MCF 10A (cell line): ENCODE data around the gene PHACTR1. TPM values are rescaled to one million over a fixed set of nuclear protein-coding genes. Genes with fewer than 3 reads are reported as not detected.

Source experiments
- BruUV-seq: library from RNA; stranded (reverse); fragments of 400-500 nt; replicated peaks from 2 replicates; lab custom pipeline; 2021; lab: Mats Ljungman, UMichigan
- CTCF ChIA-PET: fragments of 300-600 bp; sonication (Branson Sonifier 250); formaldehyde crosslinking; extraction: SDS; loops from one replicate; lab custom pipeline; 2021; ENCODE audit warnings: antibody characterized with exemption, inconsistent platforms; lab: Yijun Ruan, JAX
- POLR2A ChIA-PET: fragments of 300-600, 350-650 bp; sonication (Branson Sonifier 250); formaldehyde crosslinking; extraction: SDS; loops from one replicate; lab custom pipeline; 2020; ENCODE audit warnings: antibody characterized with exemption, inconsistent platforms; lab: Yijun Ruan, JAX
- DNase-seq: peaks from one replicate; pipeline ENCODE4 v3.0.0-alpha.2; 2018; ENCODE audit not compliant: unreplicated experiment
- H3K27ac Mint-ChIP-seq: one replicate; pipeline ENCODE4 v1.8.0; 2022; ENCODE audit warnings: mild to moderate bottlenecking, low read depth, mixed read lengths; ENCODE audit not compliant: unreplicated experiment
- H3K27me3 Mint-ChIP-seq: one replicate; pipeline ENCODE4 v1.8.0; 2022; ENCODE audit warnings: mixed read lengths; ENCODE audit not compliant: insufficient read depth, unreplicated experiment
- H3K36me3 Mint-ChIP-seq: one replicate; pipeline ENCODE4 v1.8.0; 2022; ENCODE audit warnings: mild to moderate bottlenecking, moderate library complexity, mixed read lengths; ENCODE audit not compliant: insufficient read depth, unreplicated experiment
- H3K4me1 Mint-ChIP-seq: one replicate; pipeline ENCODE4 v1.8.0; 2022; ENCODE audit warnings: mixed read lengths; ENCODE audit not compliant: insufficient read depth, unreplicated experiment
- H3K4me3 Mint-ChIP-seq: one replicate; pipeline ENCODE4 v1.8.0; 2022; ENCODE audit warnings: mild to moderate bottlenecking, moderate library complexity, mixed read lengths; ENCODE audit not compliant: unreplicated experiment
- H3K9me3 Mint-ChIP-seq: one replicate; pipeline ENCODE4 v1.8.0; 2022; ENCODE audit warnings: mixed read lengths; ENCODE audit not compliant: unreplicated experiment
- intact Hi-C: fragments of 100-400 bp; cut with micrococcal nuclease; formaldehyde crosslinking; loops from 2 replicates; pipeline ENCODE4 v1.14.1; 2022
- total RNA-seq: library from RNA; stranded (reverse); gene quantifications from 2 replicates; pipeline ENCODE4 v1.2.3, GENCODE V29; 2022
- TF ChIP-seq, protein P1 (sequence below): fragments of 200-600 bp; IDR thresholded peaks from one replicate; pipeline ENCODE4 v1.8.0; 2022; ENCODE audit warnings: antibody characterized with exemption, mild to moderate bottlenecking; ENCODE audit not compliant: unreplicated experiment

PHACTR1 gene
- total RNA-seq, 1 experiment from 2014 or later: not detected

DNA sequence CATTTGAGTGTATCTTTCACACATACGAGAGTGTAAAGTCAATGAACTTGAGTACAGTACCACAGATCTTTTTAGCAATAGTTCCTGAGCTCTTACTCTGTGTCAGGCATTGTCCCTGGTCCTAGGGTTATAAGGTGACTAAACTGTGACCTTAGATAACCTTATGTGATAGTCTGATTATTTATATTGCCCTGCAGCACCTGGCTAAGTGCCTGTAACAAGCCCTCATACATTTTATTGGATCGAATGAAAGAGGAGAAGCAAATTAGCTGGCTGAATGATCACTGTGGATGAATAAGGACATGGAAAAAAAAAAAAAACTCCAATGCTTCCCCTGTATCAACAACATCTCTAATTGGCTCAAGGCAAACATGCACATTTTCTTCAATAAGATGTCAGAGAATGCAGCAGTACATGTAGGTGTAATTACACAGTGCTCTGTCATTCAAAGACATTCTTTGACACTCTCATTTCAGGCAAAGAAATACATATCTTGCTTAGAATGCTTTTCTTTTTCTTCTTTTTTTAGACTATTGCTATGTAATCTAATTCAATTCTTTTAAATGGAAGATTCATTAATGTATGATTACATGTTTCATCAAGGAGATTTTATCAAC is 153.4 kb downstream of the PHACTR1 start:
- intact Hi-C loops: no loop called here
- CTCF ChIA-PET: no interaction called here
- H3K27me3 Mint-ChIP-seq: peaks cover 12% of the 10 kb centered on the region
- H3K9me3 Mint-ChIP-seq: no peaks in the 10 kb centered on the region
- DNase-seq: no peak
- no peaks in the 10 kb centered on the region for H3K4me1 Mint-ChIP-seq
- H3K27ac Mint-ChIP-seq: no peak overlapping the region
- BruUV-seq: no TSS peak
- POLR2A ChIA-PET: interaction anchor here (0.6 kb wide), 1 partner anchor 421 kb away, joined by 3 read pairs; no protein-coding TSS in a partner anchor
- TF ChIP-seq, protein P1, sequence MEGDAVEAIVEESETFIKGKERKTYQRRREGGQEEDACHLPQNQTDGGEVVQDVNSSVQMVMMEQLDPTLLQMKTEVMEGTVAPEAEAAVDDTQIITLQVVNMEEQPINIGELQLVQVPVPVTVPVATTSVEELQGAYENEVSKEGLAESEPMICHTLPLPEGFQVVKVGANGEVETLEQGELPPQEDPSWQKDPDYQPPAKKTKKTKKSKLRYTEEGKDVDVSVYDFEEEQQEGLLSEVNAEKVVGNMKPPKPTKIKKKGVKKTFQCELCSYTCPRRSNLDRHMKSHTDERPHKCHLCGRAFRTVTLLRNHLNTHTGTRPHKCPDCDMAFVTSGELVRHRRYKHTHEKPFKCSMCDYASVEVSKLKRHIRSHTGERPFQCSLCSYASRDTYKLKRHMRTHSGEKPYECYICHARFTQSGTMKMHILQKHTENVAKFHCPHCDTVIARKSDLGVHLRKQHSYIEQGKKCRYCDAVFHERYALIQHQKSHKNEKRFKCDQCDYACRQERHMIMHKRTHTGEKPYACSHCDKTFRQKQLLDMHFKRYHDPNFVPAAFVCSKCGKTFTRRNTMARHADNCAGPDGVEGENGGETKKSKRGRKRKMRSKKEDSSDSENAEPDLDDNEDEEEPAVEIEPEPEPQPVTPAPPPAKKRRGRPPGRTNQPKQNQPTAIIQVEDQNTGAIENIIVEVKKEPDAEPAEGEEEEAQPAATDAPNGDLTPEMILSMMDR: no peak
- no peaks in the 10 kb centered on the region for H3K36me3 Mint-ChIP-seq
- H3K4me3 Mint-ChIP-seq: no peak overlapping the region

DNA sequence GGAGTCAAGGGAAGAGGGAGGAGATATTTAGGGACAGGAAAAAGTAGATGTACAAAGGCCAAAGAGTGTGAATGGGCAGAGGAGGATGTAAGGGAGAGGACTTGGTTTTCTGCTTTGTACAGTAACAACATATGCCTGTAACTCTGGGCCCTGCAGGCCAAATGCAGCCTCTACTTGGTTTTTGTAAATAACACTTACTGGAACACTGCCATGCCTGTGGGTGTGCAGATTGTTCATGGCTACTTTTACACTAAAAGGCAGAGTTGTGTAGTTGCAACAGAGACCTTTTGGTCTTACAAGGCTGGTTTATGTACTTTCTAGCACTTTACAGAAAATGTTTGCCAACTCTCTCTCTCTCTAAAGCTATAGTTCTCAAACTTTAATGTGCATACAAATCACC is 157.1 kb downstream of the PHACTR1 start:
- TF ChIP-seq, protein P1: no peak
- Mint-ChIP-seq H3K4me1 (no peaks in the 10 kb centered on the region), H3K27me3 (peaks cover 17% of the 10 kb centered on the region), H3K9me3 (no peaks in the 10 kb centered on the region), H3K36me3 (no peaks in the 10 kb centered on the region), H3K4me3 (no peak overlapping the region), H3K27ac (no peak overlapping the region)
- peak; percentile 5 for DNase-seq
- no TSS peak for BruUV-seq
- POLR2A ChIA-PET: no interaction called here
- CTCF ChIA-PET: no interaction called here
- intact Hi-C loops: no loop called here

DNA sequence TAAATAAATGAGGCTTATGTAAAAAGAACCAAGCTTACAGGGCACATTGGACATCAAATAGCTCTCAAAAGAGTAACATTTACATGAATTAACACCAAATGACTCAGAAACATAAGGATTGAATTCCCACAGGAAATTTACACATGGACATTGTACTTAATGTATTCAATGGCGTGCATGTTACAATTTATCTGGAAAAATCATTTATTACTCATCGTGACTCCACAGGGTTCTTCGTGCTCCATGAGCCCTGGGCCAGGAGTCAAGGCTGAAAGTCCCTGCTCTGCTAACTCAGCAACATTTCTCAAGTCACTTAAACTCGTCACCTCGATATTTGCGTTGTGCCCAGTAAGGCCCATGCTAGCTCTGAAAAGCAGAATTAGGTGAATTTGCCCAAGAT is 158.5 kb downstream of the PHACTR1 start:
- TF ChIP-seq, protein P1: no peak
- H3K4me3 Mint-ChIP-seq: no peak overlapping the region
- H3K27ac Mint-ChIP-seq: no peak overlapping the region
- ChIA-PET POLR2A (no interaction called here), CTCF (no interaction called here)
- no TSS peak for BruUV-seq
- DNase-seq: peak; percentile 21
- no peaks in the 10 kb centered on the region for H3K4me1 Mint-ChIP-seq
- no peaks in the 10 kb centered on the region for H3K9me3 Mint-ChIP-seq
- intact Hi-C loops: no loop called here
- H3K27me3 Mint-ChIP-seq: peaks cover 17% of the 10 kb centered on the region
- H3K36me3 Mint-ChIP-seq: no peaks in the 10 kb centered on the region

DNA sequence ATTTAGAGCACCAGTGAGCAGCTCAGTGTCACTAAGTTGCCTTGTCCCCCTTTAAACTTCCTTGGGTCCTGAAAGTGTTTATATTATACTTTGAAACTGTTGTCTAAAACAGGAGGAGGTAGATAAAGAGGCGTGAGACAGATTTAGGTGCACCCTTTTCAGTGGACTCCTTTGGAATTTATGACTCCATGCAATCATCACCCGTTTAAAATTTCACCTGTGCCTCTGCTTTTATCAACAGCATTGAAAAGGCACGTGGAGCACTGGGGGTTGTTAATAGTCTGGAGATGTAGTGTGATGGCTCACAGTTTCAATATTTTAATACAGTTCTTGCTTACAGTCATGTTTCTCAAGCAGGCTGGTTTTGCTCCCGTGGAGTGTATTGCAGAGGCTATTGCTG is 162.2 kb downstream of the PHACTR1 start:
- ChIA-PET CTCF (interaction anchor here (0.5 to 0.7 kb wide), 2 partner anchors 33 to 35 kb away, joined by 3 to 4 read pairs; no protein-coding TSS in a partner anchor), POLR2A (interaction anchor here (0.6 kb wide), 1 partner anchor 654 kb away, joined by 3 read pairs; no protein-coding TSS in a partner anchor)
- Mint-ChIP-seq H3K4me1 (no peaks in the 10 kb centered on the region), H3K9me3 (no peaks in the 10 kb centered on the region), H3K27ac (no peak overlapping the region), H3K4me3 (no peak overlapping the region), H3K36me3 (no peaks in the 10 kb centered on the region), H3K27me3 (peaks cover 23% of the 10 kb centered on the region)
- intact Hi-C loops: no loop called here
- DNase-seq: no peak
- BruUV-seq: no TSS peak
- TF ChIP-seq, protein P1: no peak
